HG02763 (cell line): ENCODE measurements around the gene GABARAP.
"Not testable (repeated sequence)": the region's sequence is repeated elsewhere in the genome, so short reads cannot be mapped to it uniquely, and the experiment has no call there.

Source experiments
- ATAC-seq: cut with Tn5 transposase; IDR thresholded peaks from one replicate; pipeline ENCODE4 v1.9.1; 2021; ENCODE audit warnings: mild to moderate bottlenecking, moderate library complexity; ENCODE audit not compliant: unreplicated experiment

The GABARAP gene

DNA sequence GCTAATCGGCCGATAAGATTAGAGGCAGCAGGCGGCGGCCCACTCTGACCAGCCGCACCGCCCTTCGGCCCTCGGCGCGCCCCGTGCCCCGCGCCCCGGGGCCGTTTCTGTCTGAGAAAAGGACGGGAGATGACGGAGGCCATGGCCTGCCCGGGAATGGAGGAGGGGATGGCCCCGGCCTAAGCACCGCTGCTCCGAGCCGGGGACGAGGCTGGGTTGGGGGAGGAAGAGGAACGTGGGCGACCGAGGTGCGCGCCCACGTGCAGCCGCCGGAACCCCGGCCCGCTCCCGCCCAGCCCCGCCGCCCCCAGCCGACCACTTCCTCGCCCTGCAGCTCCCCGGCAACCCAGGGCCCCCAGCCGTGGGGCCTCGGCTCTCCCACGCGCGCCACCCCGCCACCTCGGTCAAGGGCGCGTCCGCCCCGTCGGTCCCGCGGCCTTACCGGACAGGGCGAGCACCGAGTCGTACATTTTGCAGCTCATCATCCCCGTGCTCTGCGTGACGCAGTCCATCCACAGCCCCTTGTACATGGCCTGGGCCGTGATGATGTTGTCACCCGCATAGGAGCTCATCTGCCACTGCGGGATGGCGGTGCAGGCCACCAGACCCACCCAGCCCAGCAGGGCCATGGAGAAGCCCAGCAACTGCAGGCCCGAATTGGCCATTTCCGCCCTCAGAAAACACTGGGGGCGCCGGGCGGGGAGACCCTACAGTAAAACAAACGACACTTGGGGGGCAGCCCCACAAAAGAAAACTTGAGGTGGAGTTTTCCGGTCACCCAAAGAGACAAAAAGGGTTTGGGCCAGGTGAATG, 19.3 kb upstream of the GABARAP start:
- ATAC-seq, result no peak

- ATAC-seq, result no peak
Observed at GRCh38 chr17:7260651-7261378, 18.6 kb upstream of the GABARAP start.

DNA sequence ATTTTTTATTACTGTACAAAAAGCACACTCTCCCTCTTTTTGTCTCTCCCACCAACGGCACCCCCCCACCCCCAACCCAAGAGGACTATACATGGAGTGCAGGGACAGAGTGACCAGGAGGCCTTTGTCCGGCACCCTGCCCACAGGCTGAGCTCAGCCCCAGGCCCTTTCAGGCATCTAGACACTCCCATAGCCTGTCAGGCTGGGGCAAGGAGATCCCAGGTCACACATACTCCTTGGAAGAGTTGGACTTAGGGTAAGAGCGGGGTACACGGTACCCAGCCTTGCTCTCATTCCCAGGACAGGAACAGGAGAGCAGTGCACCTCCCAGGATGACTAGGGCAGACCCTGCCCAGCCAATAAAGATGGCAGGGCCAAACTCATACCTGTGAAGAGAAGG, 17.9 kb upstream of the GABARAP start:
- ATAC-seq, result no peak

DNA sequence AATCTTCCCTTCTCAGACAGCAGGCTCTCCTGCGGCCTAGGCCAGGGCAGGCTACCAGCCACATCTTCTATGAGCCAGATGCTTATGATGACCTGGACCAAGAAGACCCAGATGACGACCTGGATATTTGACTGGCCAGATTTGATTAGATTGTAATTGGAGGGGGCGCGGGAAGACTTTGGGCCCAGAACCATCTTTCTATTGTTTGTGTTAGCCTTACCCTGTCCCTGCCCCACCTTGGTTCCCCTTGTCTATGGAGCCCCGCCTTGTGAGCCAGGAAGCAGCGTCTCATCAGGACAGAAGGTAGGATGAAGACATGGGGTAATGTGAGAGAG, 17.3 kb upstream of the GABARAP start:
- no peak for ATAC-seq

DNA sequence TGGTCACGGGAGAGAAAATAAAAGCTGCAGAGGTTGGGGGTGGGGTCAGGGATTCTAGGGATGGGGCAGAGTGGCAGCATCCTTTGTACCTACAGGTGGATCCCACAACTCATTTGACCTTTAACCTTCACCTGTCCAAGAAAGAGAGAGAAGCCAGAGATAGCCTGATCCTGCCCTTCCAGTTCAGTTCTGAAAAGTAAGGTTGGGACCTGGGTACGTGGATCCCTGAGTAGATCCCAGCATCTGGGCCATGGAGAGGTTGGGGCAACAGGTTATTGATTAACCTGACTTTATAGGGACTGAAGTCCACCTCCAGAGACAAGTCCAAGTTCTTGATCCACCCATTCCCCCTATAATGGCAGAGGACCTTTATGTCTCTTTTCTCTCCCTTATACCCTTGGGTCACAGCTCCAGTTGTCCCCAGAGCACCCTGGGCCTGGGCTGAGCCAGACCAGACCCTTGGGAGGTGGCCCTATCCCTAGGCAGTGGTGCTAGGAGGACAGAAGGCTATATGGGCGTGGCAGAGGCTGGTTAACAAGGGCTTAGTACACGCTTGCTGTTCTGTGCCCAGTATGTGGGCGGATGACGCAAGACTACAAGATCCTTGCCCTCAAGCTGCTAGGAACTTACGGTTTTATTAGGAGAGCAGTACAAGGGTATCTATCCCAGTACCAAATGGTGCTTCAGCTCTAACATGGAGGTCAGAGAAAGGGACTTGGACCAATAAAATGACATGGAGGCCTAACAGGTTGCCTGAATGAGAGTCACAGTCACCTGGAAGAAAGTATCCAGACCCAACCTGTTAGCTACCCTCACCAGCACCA, 16.7 kb upstream of the GABARAP start:
- ATAC-seq, result no peak

- no peak for ATAC-seq
Observed at GRCh38 chr17:7256766-7257456, 14.7 kb upstream of the GABARAP start.

- no peak for ATAC-seq
Observed at GRCh38 chr17:7254511-7254910, 12.3 kb upstream of the GABARAP start.

DNA sequence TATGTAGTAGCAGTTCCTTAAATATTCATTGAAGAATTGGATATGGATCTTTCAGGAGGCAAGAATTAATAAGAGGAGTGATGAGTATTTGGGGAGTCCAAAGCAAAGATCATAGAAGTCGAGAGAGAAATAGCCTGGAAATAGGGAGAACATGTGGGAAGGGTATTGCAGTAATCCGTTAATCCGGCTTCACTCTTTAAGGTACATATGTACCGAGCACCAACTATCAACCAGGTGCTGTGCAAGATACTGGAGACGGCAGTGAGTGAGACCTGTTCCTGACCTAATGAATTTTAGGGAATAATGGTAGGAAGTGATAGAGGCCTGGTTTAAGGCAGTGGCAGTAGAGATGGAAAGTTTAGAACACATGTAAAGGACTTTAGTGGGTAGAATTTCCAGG, 10.8 kb upstream of the GABARAP start:
- no peak for ATAC-seq

DNA sequence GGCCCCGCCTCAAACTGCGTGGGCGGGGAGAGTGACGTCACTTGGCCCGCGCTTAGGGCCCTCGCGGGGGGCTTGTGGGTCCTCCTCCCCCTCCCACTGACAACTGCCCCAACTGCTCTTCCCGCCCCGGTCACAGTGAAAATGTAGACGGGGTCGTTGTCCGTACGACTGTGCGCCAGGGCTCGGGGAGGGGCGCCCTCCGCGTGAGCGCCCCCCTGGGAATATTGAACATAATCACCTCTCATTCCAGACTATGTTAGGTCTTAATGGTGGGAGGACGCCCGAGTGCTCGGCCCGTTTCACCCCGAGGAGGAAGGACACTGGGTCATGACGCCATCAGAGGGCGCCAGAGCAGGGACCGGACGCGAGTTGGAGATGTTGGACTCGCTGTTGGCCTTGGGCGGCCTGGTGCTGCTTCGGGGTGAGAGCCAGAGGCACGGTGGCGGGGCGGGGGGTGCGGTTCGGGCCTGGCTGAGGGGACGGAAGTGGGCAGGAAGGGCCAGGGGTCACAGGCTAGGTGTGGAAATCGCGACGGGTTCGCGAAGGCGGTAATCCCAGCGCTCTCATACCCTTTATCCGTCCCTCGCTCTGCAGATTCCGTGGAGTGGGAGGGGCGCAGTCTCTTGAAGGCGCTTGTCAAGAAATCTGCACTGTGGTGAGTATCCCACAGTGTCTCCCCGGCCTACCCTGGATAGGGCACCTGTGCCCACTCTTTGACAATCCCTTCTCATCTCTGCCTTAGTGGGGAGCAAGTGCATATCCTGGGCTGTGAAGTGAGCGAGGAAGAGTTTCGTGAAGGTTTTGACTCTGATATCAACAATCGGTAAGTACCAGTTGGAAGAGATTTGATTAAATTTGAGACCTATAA, 10.2 kb upstream of the GABARAP start, which contains the start of gene ELP5:
ELP5 (plus strand) TSS at position 40 of the 868 bp plus-strand sequence; CDS start at position 376, 336 bp downstream.
- peak; percentile 55 for ATAC-seq

- peak; percentile 79 for ATAC-seq
Observed at GRCh38 chr17:7251661-7252175, 9.5 kb upstream of the GABARAP start, which contains the start of gene CTDNEP1. CTDNEP1 (minus strand) TSS chr17:7251734; CDS start chr17:7251296, 438 bp downstream.

DNA sequence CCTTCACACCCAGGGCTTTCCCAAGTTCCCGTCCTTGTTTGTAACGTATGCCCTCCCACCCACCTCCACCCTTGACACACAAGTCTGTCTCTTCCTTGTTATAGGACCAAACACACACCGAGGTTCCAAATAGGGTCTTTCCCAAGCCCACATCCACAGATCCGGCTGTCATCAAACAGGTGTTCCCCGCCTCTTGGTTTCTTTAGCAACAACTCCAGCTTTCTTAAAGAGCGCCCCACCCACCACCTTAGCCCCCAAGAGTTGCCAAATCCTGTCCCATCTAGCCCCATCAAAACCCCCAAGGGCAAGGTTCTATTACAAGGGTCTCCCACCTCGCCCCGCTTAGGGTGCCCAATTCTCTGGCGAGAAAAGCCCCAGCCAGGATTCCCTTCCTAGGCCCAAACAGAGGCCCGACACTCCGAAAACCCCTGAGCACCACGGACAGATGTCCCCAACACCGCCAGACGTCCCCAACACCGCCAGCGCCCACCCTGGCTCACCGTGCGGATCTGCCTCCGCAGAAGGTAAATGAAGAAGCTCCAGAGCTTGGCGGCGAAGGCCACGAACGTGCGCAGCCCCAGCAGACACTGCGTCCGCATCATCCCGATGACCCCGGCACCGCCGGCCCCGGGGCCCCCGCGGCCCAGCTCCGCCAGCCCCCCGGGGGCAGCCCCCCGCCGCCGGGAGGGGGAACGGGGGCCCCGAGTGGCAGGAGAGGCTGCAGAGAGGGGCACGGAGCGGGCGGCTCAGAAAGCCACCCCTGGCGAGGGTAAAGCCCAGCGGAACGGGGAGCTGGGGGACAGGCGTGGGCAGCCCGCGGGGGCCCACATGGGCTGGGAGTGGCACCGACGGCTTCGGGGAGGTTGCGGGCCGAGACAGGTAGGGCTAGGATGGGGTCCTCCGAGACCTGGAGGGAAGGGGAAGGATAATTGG, 8.7 kb upstream of the GABARAP start:
- ATAC-seq, result no peak

- no peak for ATAC-seq
Observed at GRCh38 chr17:7249830-7250229, 7.6 kb upstream of the GABARAP start.

DNA sequence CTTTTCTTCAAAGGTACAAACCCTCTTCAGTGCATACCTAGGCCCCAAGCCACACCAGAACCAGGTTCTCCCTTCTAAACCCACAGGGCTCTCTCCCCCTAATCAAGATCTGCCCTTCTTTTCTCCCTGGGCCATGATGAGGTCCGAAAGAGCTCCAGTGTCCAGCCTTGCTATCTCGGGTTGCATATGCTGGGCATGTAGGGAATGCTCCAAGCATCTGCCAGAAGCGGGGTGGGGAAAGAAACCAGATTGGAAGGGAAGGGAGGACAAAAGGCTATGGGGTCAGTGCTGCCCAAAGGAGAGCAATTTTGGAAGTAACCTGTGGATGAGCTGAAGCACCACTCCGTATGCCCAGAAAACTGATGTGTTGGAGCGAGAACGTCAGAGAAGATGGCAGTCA, 7.0 kb upstream of the GABARAP start:
- no peak for ATAC-seq

GRCh38 chr17:7248796-7249195, 6.5 kb upstream of the GABARAP start:
- ATAC-seq, result no peak

DNA sequence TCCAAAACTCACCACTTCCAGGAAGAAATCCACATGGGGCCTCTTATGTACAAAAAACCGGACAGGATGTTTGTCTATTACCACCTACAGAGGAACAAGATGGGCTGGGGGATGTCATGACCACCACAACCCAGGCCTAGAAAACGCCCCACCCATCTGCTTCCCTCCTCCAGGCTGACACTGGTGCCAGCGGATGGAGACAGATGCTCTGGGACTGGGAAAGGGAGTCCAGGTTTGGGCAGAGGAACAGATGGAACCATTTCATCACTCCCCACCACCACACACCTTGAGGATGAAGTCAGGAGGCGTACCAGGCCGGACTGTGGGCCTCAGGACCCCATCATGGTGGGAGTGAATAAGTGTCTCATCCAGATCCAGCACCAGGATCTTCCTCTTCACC, 4.5 kb upstream of the GABARAP start:
- no peak for ATAC-seq

DNA sequence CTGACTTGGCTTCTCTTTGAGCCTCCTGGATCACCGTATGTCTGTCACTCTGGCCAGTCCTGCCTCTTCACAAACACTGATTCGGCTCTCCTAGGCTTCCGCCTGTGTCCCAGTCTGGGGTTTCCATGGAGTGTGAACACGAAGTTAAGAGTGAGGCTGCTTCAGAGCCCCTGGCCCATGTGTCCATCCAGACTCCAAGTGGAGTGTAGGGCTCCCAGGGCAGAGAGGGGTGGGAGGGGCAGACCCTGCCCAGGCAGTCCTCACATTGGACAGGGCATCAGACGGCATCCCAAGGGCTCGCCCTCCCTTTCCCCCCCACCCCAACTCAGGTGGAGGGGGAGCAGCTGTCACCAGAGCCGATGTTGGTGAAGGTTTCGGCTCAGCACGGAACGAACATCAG, 1.6 kb upstream of the GABARAP start:
- not testable (repeated sequence) for ATAC-seq

- ATAC-seq, result no peak
Observed at GRCh38 chr17:7243453-7243729, 1.1 kb upstream of the GABARAP start.

- ATAC-seq, result peak; percentile 40
Observed at GRCh38 chr17:7242717-7243452, 636 bp upstream of the GABARAP start.
